GM12864 (cell line): Measurements from ENCODE around the gene GATC.
"Not testable (repeated sequence)": the region's sequence is repeated elsewhere in the genome, so short reads cannot be mapped to it uniquely, and the experiment has no call there.

Experiments used
- DNase-seq: peaks from one replicate; pipeline ENCODE4 v3.0.0-alpha.2; 2011; ENCODE audit warnings: low read depth
- H3K4me3 ChIP-seq: 2 replicates; pipeline ENCODE4 v1.5.1; 2011; ENCODE audit warnings: mild to moderate bottlenecking, low read depth, low read length, control low read depth
- TF ChIP-seq, protein P1 (sequence below): IDR thresholded peaks from 2 replicates; pipeline ENCODE4 v1.5.1; 2011; ENCODE audit warnings: low read depth, mild to moderate bottlenecking, moderate library complexity, low read length, control low read depth, inconsistent platforms; ENCODE audit errors: missing control alignments

Gene GATC

DNA sequence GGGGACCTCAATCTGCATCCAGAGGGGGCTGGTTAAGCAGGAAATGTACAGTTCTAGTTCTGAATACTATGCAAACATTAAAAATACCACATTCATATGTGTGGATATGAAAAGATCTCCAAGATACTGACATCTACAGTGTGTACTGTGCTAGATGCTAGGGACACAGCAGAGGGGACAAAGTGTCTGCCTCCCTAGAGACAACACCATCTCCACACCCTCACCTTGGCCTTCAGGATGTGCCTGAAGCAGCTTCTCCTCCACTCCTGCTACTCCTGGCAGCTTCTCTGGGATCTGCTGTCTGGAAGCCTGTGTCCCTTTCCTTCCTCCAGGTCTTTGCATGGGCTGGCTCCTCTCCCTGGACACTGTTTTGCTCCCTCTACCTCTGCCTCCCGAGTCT, 34.0 kb downstream of the GATC start:
- TF ChIP-seq, protein P1, sequence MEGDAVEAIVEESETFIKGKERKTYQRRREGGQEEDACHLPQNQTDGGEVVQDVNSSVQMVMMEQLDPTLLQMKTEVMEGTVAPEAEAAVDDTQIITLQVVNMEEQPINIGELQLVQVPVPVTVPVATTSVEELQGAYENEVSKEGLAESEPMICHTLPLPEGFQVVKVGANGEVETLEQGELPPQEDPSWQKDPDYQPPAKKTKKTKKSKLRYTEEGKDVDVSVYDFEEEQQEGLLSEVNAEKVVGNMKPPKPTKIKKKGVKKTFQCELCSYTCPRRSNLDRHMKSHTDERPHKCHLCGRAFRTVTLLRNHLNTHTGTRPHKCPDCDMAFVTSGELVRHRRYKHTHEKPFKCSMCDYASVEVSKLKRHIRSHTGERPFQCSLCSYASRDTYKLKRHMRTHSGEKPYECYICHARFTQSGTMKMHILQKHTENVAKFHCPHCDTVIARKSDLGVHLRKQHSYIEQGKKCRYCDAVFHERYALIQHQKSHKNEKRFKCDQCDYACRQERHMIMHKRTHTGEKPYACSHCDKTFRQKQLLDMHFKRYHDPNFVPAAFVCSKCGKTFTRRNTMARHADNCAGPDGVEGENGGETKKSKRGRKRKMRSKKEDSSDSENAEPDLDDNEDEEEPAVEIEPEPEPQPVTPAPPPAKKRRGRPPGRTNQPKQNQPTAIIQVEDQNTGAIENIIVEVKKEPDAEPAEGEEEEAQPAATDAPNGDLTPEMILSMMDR: no peak
- no peak for DNase-seq
- no peak overlapping the region for H3K4me3 ChIP-seq

DNA sequence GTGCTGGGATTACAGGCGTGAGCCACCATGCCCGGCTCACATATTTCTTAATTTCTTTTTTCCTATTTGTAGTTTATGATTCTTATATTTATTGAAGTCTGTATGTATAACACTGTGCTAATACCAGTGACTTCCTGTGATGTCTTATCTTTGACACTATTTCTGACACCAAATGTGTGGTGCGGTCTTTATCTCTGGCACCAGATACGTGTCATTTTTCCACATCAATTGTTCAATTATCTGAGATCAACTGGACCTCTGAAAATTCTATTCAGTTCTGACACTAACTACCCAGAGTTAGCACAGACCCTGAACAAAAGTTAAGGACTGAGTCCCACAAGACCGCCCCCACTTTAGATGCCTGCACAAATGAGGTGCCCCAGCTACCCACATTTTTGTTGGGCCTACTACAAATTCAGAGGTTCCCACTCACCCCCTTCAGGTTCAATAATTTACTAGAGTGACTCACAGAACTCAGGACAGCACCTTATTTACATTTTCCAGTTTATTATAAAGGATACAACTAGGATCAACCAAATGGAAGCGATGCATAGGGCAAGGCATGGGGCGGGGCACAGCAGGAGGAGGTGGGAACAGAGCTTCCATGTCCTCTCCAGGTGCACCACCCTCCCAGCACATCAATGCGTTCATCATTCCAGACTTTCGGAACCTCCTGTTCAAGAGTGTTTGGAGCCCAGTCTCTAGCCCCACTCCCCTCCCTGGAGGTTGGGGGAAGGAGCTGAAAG, 35.0 kb downstream of the GATC start:
- H3K4me3 ChIP-seq: no peak overlapping the region
- TF ChIP-seq, protein P1: no peak
- no peak for DNase-seq

DNA sequence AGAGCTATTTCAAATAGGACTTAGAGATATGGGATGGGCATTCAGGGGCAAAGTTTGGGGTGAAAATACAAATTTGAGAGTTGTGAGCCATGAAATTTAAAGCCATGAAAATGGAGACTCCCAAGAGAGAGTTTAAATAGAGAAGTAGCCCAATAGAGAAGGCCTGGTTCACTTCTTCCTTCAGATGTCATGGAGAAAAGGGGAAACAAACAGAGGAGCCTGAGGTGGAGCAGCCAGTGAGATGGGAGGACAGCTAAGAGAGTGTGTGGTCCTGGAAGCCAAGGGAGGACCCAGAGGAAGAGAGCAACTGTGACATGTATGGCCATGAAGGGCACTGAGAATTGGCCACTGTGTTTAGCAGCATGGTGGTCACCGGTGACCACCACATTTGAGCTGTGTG, 37.4 kb downstream of the GATC start:
- TF ChIP-seq, protein P1: no peak
- DNase-seq: no peak
- H3K4me3 ChIP-seq: no peak overlapping the region

DNA sequence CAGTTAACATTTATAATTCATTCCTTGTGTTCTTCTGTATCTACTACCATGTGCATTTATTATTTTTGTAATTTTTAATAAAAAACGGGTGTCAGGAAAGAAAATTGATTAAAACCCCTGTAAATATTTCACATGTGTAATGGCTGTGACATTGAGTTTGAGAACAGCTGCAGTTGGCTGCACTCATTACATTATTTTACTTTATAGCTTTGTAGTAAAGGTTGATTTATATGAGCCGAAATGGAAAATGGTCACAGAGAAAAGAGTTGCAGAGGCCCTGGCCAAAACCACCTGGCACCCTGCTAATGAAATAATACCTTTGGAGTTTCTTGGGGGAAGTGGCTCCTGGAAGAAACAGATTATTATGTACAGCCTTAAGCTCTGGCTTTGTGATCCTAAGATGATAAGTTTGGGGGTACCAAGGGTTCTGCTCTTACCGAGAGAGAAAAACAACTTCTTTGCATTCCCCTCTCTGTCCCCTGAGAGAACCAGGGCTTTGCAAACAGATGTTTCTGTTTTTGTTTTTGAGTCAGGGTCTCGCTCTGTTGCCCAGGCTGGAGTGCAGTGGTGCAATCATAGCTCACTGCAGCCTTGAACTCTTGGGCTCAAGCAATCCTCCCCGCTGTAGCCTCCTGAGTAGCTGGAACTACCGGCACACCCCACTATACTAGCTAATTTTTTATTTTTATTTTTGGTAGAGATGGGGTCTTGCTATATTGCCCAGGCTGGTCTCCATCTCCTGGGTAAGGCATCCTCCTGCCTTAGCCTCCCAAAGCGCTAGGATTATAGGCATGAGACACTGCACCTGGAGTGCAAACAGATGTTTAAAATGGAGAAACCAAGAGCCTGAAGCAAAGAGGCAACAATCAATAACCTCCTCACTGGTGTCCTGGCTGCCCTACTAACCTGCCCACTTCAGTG, 40.0 kb downstream of the GATC start:
- no peak for DNase-seq
- no peak overlapping the region for H3K4me3 ChIP-seq
- TF ChIP-seq, protein P1: no peak

DNA sequence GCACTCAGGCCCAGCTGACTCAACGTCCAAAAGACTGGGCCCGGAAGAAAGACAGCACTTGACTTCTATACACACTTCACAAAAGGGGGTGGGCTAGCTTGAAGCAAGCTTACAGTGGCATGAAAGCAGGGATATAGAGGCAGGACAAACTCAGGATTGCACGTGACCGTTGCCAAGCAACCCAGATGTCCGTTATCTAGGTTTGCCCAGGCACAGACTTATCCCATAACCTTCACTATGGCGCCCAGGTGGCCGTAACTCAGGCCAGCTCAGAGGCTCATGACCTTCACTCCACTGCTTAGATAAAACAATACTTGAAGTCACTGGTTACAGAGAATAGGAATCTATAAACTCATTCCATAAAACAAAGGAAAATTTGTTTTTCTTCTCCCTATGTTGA, 41.3 kb downstream of the GATC start:
- DNase-seq: not testable (repeated sequence)

DNA sequence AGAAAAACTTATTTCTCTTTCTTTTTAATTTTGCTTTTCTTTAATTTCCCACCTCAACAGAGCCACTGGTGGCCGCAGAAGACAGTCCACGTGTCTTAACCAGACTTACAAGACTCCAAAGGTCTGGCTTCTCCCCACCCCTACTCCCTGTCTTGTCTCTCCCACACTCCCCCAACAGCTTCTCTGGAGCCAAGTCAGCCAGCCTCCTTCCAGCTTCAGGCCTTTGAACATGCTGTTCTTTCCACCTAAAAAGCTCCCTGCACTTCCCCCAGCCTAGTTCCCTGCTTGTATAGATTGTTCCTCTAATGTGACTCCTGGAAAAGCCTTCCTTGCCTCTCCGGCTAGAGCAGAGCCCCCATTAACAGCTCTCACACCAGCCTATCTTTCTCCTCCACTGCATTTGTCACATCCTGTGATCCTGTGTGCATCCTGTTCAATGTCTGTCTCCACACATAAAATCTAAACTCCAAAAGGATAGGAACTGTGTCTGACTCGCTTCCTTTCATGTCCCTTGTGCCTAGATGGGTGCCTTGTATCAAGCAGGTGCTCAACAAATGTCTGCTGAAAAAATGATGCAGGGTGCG, 41.9 kb downstream of the GATC start:
- no peak for DNase-seq
- TF ChIP-seq, protein P1: no peak
- H3K4me3 ChIP-seq: no peak overlapping the region

More for the DNA sequence above, 41.3 kb downstream of the GATC start:
- not testable (repeated sequence) for H3K4me3 ChIP-seq

DNA sequence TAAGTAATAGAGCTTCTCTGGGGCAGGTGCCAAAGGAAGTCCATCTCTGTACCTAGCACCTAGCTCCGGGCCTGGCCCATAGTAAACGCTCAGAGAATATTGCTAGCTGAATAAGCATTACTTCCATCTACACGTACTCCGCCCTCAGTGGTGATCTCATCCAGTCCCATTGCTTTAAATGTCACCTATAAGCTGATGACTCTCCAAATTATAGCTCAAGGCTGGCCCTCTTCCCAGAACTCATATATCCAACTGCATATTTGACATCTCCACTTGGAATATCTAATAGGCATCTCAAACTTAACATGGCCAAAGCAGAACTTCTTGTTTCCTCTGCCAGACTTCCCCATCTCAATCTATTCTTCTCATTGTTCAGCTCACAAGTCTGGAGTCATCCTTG, 42.8 kb downstream of the GATC start:
- TF ChIP-seq, protein P1: no peak
- no peak overlapping the region for H3K4me3 ChIP-seq
- DNase-seq: no peak
